22Rv1 (cell line): Measurements from ENCODE around the gene FEN1.

ENCODE experiments used
- H3K27ac ChIP-seq: fragments of 450-650 bp; 2 replicates; pipeline ENCODE4 v1.5.1; 2017
- CTCF ChIP-seq: fragments of 450-650 bp; IDR thresholded peaks from 2 replicates; pipeline ENCODE4 v1.5.1; 2017; ENCODE audit warnings: mild to moderate bottlenecking
- ZFX ChIP-seq: fragments of 450-650 bp; IDR thresholded peaks from 2 replicates; pipeline ENCODE4 v1.6.1; 2017; ENCODE audit warnings: antibody characterized with exemption, borderline replicate concordance

The FEN1 gene

GRCh38 chr11:61778357-61778886, 14.3 kb upstream of the FEN1 start:
- H3K27ac ChIP-seq, result no peak overlapping the region
- TF ChIP-seq CTCF (no peak), ZFX (no peak)

GRCh38 chr11:61778920-61779650, 13.6 kb upstream of the FEN1 start:
- TF ChIP-seq CTCF (no peak), ZFX (no peak)

GRCh38 chr11:61779666-61780525, 12.8 kb upstream of the FEN1 start:
- TF ChIP-seq CTCF (no peak), ZFX (no peak)
- H3K27ac ChIP-seq, result no peak overlapping the region

More at GRCh38 chr11:61778920-61779650, 13.6 kb upstream of the FEN1 start:
- H3K27ac ChIP-seq, result no peak overlapping the region

- H3K27ac ChIP-seq, result no peak overlapping the region
- TF ChIP-seq ZFX, result no peak
- TF ChIP-seq CTCF, result no peak
Observed at GRCh38 chr11:61780581-61781162, 12.0 kb upstream of the FEN1 start.

- no peak overlapping the region for H3K27ac ChIP-seq
- TF ChIP-seq ZFX (no peak), CTCF (no peak)
Observed at GRCh38 chr11:61781585-61781984, 11.1 kb upstream of the FEN1 start.

- peak overlapping the region; percentile 33; the same call in 1 of the 2 replicates for H3K27ac ChIP-seq
- no peak for TF ChIP-seq CTCF
- no peak for TF ChIP-seq ZFX
Observed at GRCh38 chr11:61782299-61782698, 10.4 kb upstream of the FEN1 start.

GRCh38 chr11:61782841-61783240, 9.9 kb upstream of the FEN1 start:
- TF ChIP-seq CTCF (no peak), ZFX (no peak)
- peak overlapping the region; percentile 33; the same call in 1 of the 2 replicates for H3K27ac ChIP-seq
